ENCODE data around the gene ACR. TPM values are rescaled to one million over a fixed set of nuclear protein-coding genes. Genes with fewer than 3 reads are reported as not detected.

ACR gene
- total RNA-seq, 1 donor from 2014 or later = not detected

Other genes with a start within 250 kb of the ACR start
- gene LMF2, start 230.5 kb upstream of the ACR start, total RNA-seq = 27.6 TPM
- 30.6 TPM for gene NCAPH2, start 230.0 kb upstream of the ACR start, total RNA-seq
- gene SCO2, start 212.6 kb upstream of the ACR start, total RNA-seq = 1.3 TPM
- 12.7 TPM for gene TYMP, start 208.2 kb upstream of the ACR start, total RNA-seq
- gene KLHDC7B, start 192.3 kb upstream of the ACR start, total RNA-seq = not detected
- not detected for gene SYCE3, start 175.3 kb upstream of the ACR start, total RNA-seq
- 458 TPM for gene CPT1B, start 159.8 kb upstream of the ACR start, total RNA-seq
- 42.7 TPM for gene CHKB, start 155.4 kb upstream of the ACR start, total RNA-seq
- 0.57 TPM for gene MAPK8IP2, start 137.4 kb upstream of the ACR start, total RNA-seq
- 22.2 TPM for gene ARSA, start 110.1 kb upstream of the ACR start, total RNA-seq
- 22.9 TPM for gene SHANK3, start 65.4 kb upstream of the ACR start, total RNA-seq
- gene RABL2B, start 45.4 kb downstream of the ACR start, total RNA-seq = 6.7 TPM